IPS-15b (cell line): ENCODE measurements around the gene ADGRE2.

Source experiments
- H3K27me3 ChIP-seq: one replicate; pipeline ENCODE4 v1.6.1; 2013; ENCODE audit warnings: low read length; ENCODE audit not compliant: control insufficient read depth, insufficient read depth
- H3K36me3 ChIP-seq: one replicate; pipeline ENCODE4 v1.6.1; 2013; ENCODE audit warnings: low read length; ENCODE audit not compliant: control insufficient read depth, insufficient read depth
- H3K4me1 ChIP-seq: one replicate; pipeline ENCODE4 v1.6.1; 2013; ENCODE audit warnings: mild to moderate bottlenecking, low read length; ENCODE audit not compliant: control insufficient read depth, insufficient read depth
- H3K4me3 ChIP-seq: one replicate; pipeline ENCODE4 v1.5.1; 2013; ENCODE audit warnings: low read depth, low read length
- H3K9ac ChIP-seq: one replicate; pipeline ENCODE4 v1.6.1; 2013; ENCODE audit warnings: low read depth, mild to moderate bottlenecking, low read length
- H3K9me3 ChIP-seq: one replicate; pipeline ENCODE4 v1.6.1; 2013; ENCODE audit warnings: mild to moderate bottlenecking, low read length; ENCODE audit not compliant: control insufficient read depth, insufficient read depth

ADGRE2 gene

GRCh38 chr19:14686411-14686810 lies 91.9 kb downstream of the ADGRE2 start:
- no peaks in the 10 kb centered on the region for H3K4me1 ChIP-seq
- H3K4me3 ChIP-seq = no peak overlapping the region
- no peaks in the 10 kb centered on the region for H3K9me3 ChIP-seq
- H3K9ac ChIP-seq = no peak overlapping the region
- peaks cover 4% of the 10 kb centered on the region for H3K27me3 ChIP-seq
- H3K36me3 ChIP-seq = no peaks in the 10 kb centered on the region

- Histone ChIP-seq H3K27me3 (peaks cover 6% of the 10 kb centered on the region), H3K36me3 (no peaks in the 10 kb centered on the region), H3K9me3 (no peaks in the 10 kb centered on the region), H3K4me1 (no peaks in the 10 kb centered on the region), H3K4me3 (no peak overlapping the region), H3K9ac (no peak overlapping the region)
These were observed 94.9 kb downstream of the ADGRE2 start for GRCh38 chr19:14683439-14683838.
